PC-3 (cell line): ENCODE data around the gene LYZ. TPM values are rescaled to one million over a fixed set of nuclear protein-coding genes. Genes with fewer than 3 reads are reported as not detected.

Source experiments
- ATAC-seq: fragments of 200-7000 bp; cut with Tn5 transposase; 2 replicates; pipeline ENCODE4 v1.9.1; 2020; ENCODE audit warnings: mild to moderate bottlenecking, moderate library complexity
- BruUV-seq: library from RNA; stranded (reverse); fragments of 400-500 nt; replicated peaks from 2 replicates; lab custom pipeline; 2021; lab: Mats Ljungman, UMichigan
- CTCF ChIA-PET: fragments of 300-600 bp; sonication (Branson Sonifier 250); formaldehyde crosslinking; loops from one replicate; lab custom pipeline; 2022; ENCODE audit warnings: antibody characterized with exemption; lab: Charles Lee
- POLR2A ChIA-PET: fragments of 300-600 bp; sonication (Branson Sonifier 250); formaldehyde crosslinking; loops from one replicate; lab custom pipeline; 2022; ENCODE audit warnings: antibody characterized with exemption; ENCODE audit not compliant: unreplicated experiment; lab: Charles Lee
- DNase-seq: peaks from one replicate; pipeline ENCODE4 v3.0.0-alpha.2; 2015
- H2AFZ ChIP-seq: fragments of 300-600 bp; sonication (generic); 2 replicates; pipeline ENCODE4 v1.6.0; 2016; ENCODE audit warnings: antibody characterized with exemption, low read length
- H3F3A ChIP-seq: fragments of 300-600 bp; sonication (generic); one replicate; pipeline ENCODE4 v1.6.0; 2017; ENCODE audit warnings: antibody characterized with exemption, low read length, control low read depth, mild to moderate bottlenecking; ENCODE audit not compliant: unreplicated experiment
- H3K27ac ChIP-seq: fragments of 300-600 bp; sonication (generic); 2 replicates; pipeline ENCODE4 v1.5.1; 2016; ENCODE audit warnings: mild to moderate bottlenecking, low read length
- H3K27me3 ChIP-seq: fragments of 300-600 bp; sonication (generic); 2 replicates; pipeline ENCODE4 v1.6.1; 2016; ENCODE audit warnings: low read length, mixed read lengths
- H3K36me3 ChIP-seq: fragments of 300-600 bp; sonication (generic); 2 replicates; pipeline ENCODE4 v1.6.1; 2016; ENCODE audit warnings: low read depth, mixed run types, low read length, mixed read lengths
- H3K4me1 ChIP-seq: fragments of 300-600 bp; sonication (generic); 2 replicates; pipeline ENCODE4 v1.5.1; 2016; ENCODE audit warnings: low read length; ENCODE audit not compliant: insufficient read depth
- H3K4me2 ChIP-seq: fragments of 300-600 bp; sonication (generic); 2 replicates; pipeline ENCODE4 v1.6.0; 2016; ENCODE audit warnings: low read length
- H3K4me3 ChIP-seq: fragments of 300-600 bp; sonication (generic); 2 replicates; pipeline ENCODE4 v1.5.1; 2016; ENCODE audit warnings: mild to moderate bottlenecking, low read length, mixed read lengths
- H3K79me2 ChIP-seq: fragments of 300-600 bp; sonication (generic); 2 replicates; pipeline ENCODE4 v1.6.1; 2017; ENCODE audit warnings: low read length, mixed read lengths
- H3K9ac ChIP-seq: fragments of 300-600 bp; sonication (generic); 2 replicates; pipeline ENCODE4 v1.6.0; 2016; ENCODE audit warnings: mild to moderate bottlenecking, low read length
- H3K9me2 ChIP-seq: fragments of 300-600 bp; sonication (generic); replicated peaks from 2 replicates; pipeline ENCODE4 v1.6.1; 2016; ENCODE audit warnings: mixed run types, low read length, mixed read lengths
- H3K9me3 ChIP-seq: fragments of 300-600 bp; sonication (generic); 2 replicates; pipeline ENCODE4 v1.6.1; 2016; ENCODE audit warnings: low read length, mixed read lengths
- H4K20me1 ChIP-seq: fragments of 300-600 bp; sonication (generic); 2 replicates; pipeline ENCODE4 v1.6.1; 2016; ENCODE audit warnings: low read length, mixed read lengths
- CTCF ChIP-seq: fragments of 300-600 bp; sonication (generic); conservative IDR thresholded peaks from 2 replicates; pipeline ENCODE4 v1.5.1; 2017; ENCODE audit warnings: antibody characterized with exemption, low read depth, mild to moderate bottlenecking, low read length
- EZH2 ChIP-seq: fragments of 300-600 bp; sonication (generic); IDR thresholded peaks from one replicate; pipeline ENCODE4 v1.6.1; 2017; ENCODE audit warnings: antibody characterized with exemption, mild to moderate bottlenecking, low read length; ENCODE audit not compliant: unreplicated experiment
- EZH2phosphoT487 ChIP-seq: fragments of 300-600 bp; sonication (generic); IDR thresholded peaks from 2 replicates; pipeline ENCODE4 v1.6.1; 2018; ENCODE audit warnings: mild to moderate bottlenecking, antibody characterized with exemption, low read length, borderline replicate concordance
- intact Hi-C: fragments of 100-400 bp; cut with micrococcal nuclease; formaldehyde crosslinking; loops from 2 replicates; pipeline ENCODE4 v1.9.0; 2023
- total RNA-seq: library from RNA; depleted of rRNA; stranded (reverse); fragments of >200 nt; gene quantifications from 2 replicates; pipeline ENCODE4 v1.2.3, GENCODE V29; 2014

LYZ gene
- total RNA-seq, 1 experiment from 2014 or later: not detected

- intact Hi-C loops: no loop called here
- Histone ChIP-seq H3K9ac (no peak overlapping the region), H2AFZ (no peak overlapping the region), H3K36me3 (no peaks in the 10 kb centered on the region), H3K4me2 (no peak overlapping the region), H3K4me3 (no peak overlapping the region), H3K9me3 (no peaks in the 10 kb centered on the region), H3F3A (no peaks in the 10 kb centered on the region), H3K27ac (no peak overlapping the region), H3K27me3 (no peaks in the 10 kb centered on the region), H3K79me2 (no peaks in the 10 kb centered on the region), H3K9me2 (no peaks in the 10 kb centered on the region), H4K20me1 (no peaks in the 10 kb centered on the region), H3K4me1 (no peaks in the 10 kb centered on the region)
- DNase-seq (no peak), ATAC-seq (no peak)
- TF ChIP-seq EZH2: no peak
- no peak for TF ChIP-seq CTCF
- TF ChIP-seq EZH2phosphoT487: no peak
- CTCF ChIA-PET: no interaction called here
- POLR2A ChIA-PET: no interaction called here
- BruUV-seq: no TSS peak
These were observed 2.6 kb downstream of the LYZ start for GRCh38 chr12:69350777-69351176.

- no peaks in the 10 kb centered on the region for H3F3A ChIP-seq
- H3K36me3 ChIP-seq: no peaks in the 10 kb centered on the region
- no peak overlapping the region for H3K27ac ChIP-seq
- DNase-seq: no peak
- H3K9ac ChIP-seq: no peak overlapping the region
- no peaks in the 10 kb centered on the region for H3K9me2 ChIP-seq
- H3K79me2 ChIP-seq: no peaks in the 10 kb centered on the region
- no peaks in the 10 kb centered on the region for H3K27me3 ChIP-seq
- no peak overlapping the region for H3K4me2 ChIP-seq
- no peaks in the 10 kb centered on the region for H4K20me1 ChIP-seq
- ChIA-PET POLR2A (no interaction called here), CTCF (no interaction called here)
- H3K9me3 ChIP-seq: no peaks in the 10 kb centered on the region
- intact Hi-C loops: no loop called here
- TF ChIP-seq CTCF (no peak), EZH2 (no peak), EZH2phosphoT487 (no peak)
- no peak overlapping the region for H2AFZ ChIP-seq
- no TSS peak for BruUV-seq
- H3K4me3 ChIP-seq: no peak overlapping the region
- ATAC-seq: no peak
- no peaks in the 10 kb centered on the region for H3K4me1 ChIP-seq
These were observed 3.5 kb downstream of the LYZ start for GRCh38 chr12:69351462-69352236.

GRCh38 chr12:69352904-69353303 lies 4.7 kb downstream of the LYZ start:
- intact Hi-C loops: no loop called here
- CTCF ChIA-PET: no interaction called here
- POLR2A ChIA-PET: no interaction called here
- ATAC-seq (no peak), DNase-seq (no peak)
- Histone ChIP-seq H3K9ac (no peak overlapping the region), H3K27me3 (no peaks in the 10 kb centered on the region), H3K4me2 (no peak overlapping the region), H3K9me3 (no peaks in the 10 kb centered on the region), H3K79me2 (no peaks in the 10 kb centered on the region), H3K27ac (no peak overlapping the region), H4K20me1 (no peaks in the 10 kb centered on the region), H3K9me2 (no peaks in the 10 kb centered on the region), H3K4me3 (no peak overlapping the region), H3F3A (no peaks in the 10 kb centered on the region), H3K4me1 (peaks cover 4% of the 10 kb centered on the region), H2AFZ (no peak overlapping the region), H3K36me3 (no peaks in the 10 kb centered on the region)
- BruUV-seq: no TSS peak
- TF ChIP-seq CTCF (no peak), EZH2 (no peak), EZH2phosphoT487 (no peak)
